ENCODE data around the gene IRAK1. TPM values are rescaled to one million over a fixed set of nuclear protein-coding genes. Genes with fewer than 3 reads are reported as not detected.

Gene IRAK1
- polyA plus RNA-seq, 1 of the 3 experiments (the other 2 are of a cell fraction) = 68.5 TPM

DNA sequence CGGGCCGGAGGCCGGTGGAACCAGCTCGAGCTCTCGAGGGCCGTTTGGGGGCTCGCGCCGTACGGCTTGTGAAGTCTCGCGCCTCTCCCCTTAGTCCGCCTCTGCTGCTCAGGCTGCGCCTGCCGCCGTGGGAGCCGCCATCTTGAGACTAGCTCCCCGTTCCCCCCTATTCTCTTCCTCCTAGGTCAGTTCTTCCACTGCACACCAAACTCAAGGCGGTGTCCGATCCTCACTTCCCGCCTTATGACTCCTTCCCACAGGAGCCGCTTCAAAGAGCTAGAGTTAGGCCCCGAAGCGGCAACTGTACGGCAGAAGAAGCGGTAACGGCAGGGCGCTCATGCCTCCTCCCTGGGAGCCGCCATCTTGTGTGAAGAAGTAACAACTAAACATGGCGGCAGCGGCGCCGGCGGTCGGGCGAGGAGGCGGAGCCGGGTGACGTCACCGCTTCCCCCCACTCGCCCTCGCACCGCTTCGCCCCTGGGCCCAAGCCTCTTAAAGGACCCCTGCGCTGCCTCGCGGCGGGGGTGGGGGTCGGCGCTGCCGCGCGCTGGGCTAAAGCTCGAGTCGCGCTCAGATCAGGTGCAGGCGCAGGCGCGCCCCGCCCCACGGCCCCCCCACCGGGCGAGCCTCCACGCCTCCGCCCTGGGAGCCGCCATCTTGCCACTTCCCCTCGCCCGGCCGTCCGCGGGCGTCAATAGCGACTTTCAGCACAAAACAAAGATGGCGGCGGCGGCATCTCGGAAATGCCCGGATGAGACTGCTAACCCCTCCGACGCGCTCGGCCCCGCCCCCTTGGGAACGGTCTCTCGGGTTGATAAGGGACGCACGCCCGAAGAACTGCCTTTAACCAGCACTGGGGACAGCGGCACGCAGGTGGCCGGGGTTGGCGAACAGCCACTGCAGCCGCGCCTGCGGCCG, 48.0 kb downstream of the IRAK1 start, which contains the start of gene HCFC1 (continued):
- TF ChIP-seq EZH2phosphoT487 (IDR thresholded peaks at IDR 0.05; ENCODE audit: borderline replicate concordance, low read depth) (no peak), RFX5 (IDR thresholded peaks at IDR 0.05; ENCODE audit: low read length) (no peak), FOSL2 (IDR thresholded peaks at IDR 0.05; ENCODE audit: borderline replicate concordance, low read depth) (peak; percentile 17; the same call in 1 of the 2 replicates), TCF12 (IDR thresholded peaks at IDR 0.05) (no peak; the same call in 1 of the 2 replicates), ELF1 (IDR thresholded peaks at IDR 0.05) (peak; percentile 49; the same call in 1 of the 2 replicates), POLR2AphosphoS5 (IDR thresholded peaks at IDR 0.05; ENCODE audit: low read depth, low read length) (peak; percentile 34; the same call in 1 of the 2 replicates), YY1 (IDR thresholded peaks at IDR 0.05; ENCODE audit: low read depth) (peak; percentile 96), CHD2 (IDR thresholded peaks at IDR 0.05; ENCODE audit: low read length, partially characterized antibody) (peak; percentile 35)
- TF ChIP-seq, protein P1, sequence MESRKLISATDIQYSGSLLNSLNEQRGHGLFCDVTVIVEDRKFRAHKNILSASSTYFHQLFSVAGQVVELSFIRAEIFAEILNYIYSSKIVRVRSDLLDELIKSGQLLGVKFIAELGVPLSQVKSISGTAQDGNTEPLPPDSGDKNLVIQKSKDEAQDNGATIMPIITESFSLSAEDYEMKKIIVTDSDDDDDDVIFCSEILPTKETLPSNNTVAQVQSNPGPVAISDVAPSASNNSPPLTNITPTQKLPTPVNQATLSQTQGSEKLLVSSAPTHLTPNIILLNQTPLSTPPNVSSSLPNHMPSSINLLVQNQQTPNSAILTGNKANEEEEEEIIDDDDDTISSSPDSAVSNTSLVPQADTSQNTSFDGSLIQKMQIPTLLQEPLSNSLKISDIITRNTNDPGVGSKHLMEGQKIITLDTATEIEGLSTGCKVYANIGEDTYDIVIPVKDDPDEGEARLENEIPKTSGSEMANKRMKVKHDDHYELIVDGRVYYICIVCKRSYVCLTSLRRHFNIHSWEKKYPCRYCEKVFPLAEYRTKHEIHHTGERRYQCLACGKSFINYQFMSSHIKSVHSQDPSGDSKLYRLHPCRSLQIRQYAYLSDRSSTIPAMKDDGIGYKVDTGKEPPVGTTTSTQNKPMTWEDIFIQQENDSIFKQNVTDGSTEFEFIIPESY (IDR thresholded peaks at IDR 0.05; ENCODE audit: borderline replicate concordance, low read depth) = no peak
- TF ChIP-seq, protein P2, sequence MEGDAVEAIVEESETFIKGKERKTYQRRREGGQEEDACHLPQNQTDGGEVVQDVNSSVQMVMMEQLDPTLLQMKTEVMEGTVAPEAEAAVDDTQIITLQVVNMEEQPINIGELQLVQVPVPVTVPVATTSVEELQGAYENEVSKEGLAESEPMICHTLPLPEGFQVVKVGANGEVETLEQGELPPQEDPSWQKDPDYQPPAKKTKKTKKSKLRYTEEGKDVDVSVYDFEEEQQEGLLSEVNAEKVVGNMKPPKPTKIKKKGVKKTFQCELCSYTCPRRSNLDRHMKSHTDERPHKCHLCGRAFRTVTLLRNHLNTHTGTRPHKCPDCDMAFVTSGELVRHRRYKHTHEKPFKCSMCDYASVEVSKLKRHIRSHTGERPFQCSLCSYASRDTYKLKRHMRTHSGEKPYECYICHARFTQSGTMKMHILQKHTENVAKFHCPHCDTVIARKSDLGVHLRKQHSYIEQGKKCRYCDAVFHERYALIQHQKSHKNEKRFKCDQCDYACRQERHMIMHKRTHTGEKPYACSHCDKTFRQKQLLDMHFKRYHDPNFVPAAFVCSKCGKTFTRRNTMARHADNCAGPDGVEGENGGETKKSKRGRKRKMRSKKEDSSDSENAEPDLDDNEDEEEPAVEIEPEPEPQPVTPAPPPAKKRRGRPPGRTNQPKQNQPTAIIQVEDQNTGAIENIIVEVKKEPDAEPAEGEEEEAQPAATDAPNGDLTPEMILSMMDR (IDR thresholded peaks at IDR 0.05) = no peak

DNA sequence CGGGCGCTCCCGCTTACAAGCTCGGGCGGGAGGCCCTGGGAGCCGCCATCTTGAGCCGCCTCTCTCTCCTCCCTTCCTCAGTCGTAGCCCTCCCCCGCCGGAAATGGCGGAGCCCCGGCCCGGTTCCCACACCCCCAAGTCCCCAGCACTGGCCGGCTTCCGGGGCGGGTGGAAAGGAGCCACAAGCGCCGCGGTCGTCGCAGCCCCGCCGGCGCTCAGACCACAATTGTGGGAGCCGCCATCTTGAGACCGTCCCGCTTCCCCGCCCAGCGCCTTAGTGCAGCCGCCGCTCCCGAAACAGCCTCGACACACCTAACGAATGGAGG, 48.6 kb downstream of the IRAK1 start:
- peaks cover 65% of the 10 kb centered on the region for H3K79me2 ChIP-seq (ENCODE audit: insufficient read depth)
- ChIA-PET CTCF (interaction anchor here (1.1 to 11.6 kb wide), 2 partner anchors 22 to 208 kb away, joined by 3 to 179 read pairs; partner anchors contain the start of gene RENBP), POLR2A (interaction anchor here (0.6 to 1.4 kb wide), 6 partner anchors 36 to 205 kb away, joined by 3 to 4 read pairs (median 3); partner anchors contain the start of genes IDH3G, NAA10 and SSR4)
- peak overlapping the region; percentile 90 to 98 for H3K4me3 ChIP-seq (ENCODE audit: low read depth in 2 of 2, low read length in 1 of 2)
- 0 out of 2 replicates have a peak overlapping the region, but pooled peaks have one; percentile 89 for H2AFZ ChIP-seq (ENCODE audit: low read depth)
- peak; percentile 93 for DNase-seq
- H3K36me3 ChIP-seq (replicated peaks in 1 of 2; ENCODE audit: control insufficient read depth in 1 of 2, insufficient read depth in 2 of 2, low read length in 1 of 2) = peaks cover 0 to 4% of the 10 kb centered on the region in 2 experiments
- peaks cover 7% of the 10 kb centered on the region for H3F3A ChIP-seq (replicated peaks; ENCODE audit: insufficient read depth)
- H3K27me3 ChIP-seq (ENCODE audit: insufficient read depth) = no peaks in the 10 kb centered on the region
- peak overlapping the region; percentile 98 for H3K9ac ChIP-seq
- peaks cover 38% of the 10 kb centered on the region for H4K20me1 ChIP-seq (ENCODE audit: insufficient read depth)
- no peaks in the 10 kb centered on the region for H3K9me2 ChIP-seq
- TF ChIP-seq, protein P3, sequence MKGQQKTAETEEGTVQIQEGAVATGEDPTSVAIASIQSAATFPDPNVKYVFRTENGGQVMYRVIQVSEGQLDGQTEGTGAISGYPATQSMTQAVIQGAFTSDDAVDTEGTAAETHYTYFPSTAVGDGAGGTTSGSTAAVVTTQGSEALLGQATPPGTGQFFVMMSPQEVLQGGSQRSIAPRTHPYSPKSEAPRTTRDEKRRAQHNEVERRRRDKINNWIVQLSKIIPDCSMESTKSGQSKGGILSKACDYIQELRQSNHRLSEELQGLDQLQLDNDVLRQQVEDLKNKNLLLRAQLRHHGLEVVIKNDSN (IDR thresholded peaks at IDR 0.05; ENCODE audit: borderline replicate concordance, low read depth) = 0 out of 2 replicates have a peak, but pooled peaks have one; percentile 42
- TF ChIP-seq YY1 (IDR thresholded peaks at IDR 0.05; ENCODE audit: low read depth) (peak; percentile 65), CHD2 (IDR thresholded peaks at IDR 0.05; ENCODE audit: low read length, partially characterized antibody) (peak; percentile 38), FOXM1 (IDR thresholded peaks at IDR 0.05; ENCODE audit: low read depth) (peak; percentile 8; the same call in 1 of the 2 replicates), TEAD4 (IDR thresholded peaks at IDR 0.05; ENCODE audit: borderline replicate concordance, insufficient read depth) (0 out of 2 replicates have a peak, but pooled peaks have one; percentile 6), GABPA (IDR thresholded peaks at IDR 0.05; ENCODE audit: low read depth) (peak; percentile 89), ELF1 (IDR thresholded peaks at IDR 0.05) (peak; percentile 64), TAF1 (IDR thresholded peaks at IDR 0.05; ENCODE audit: borderline replicate concordance, low read depth, low read length) (peak; percentile 66; the same call in 1 of the 2 replicates), GATA2 (CRISPR knock-in tag; IDR thresholded peaks at IDR 0.05) (no peak)
- TF ChIP-seq, protein P4, sequence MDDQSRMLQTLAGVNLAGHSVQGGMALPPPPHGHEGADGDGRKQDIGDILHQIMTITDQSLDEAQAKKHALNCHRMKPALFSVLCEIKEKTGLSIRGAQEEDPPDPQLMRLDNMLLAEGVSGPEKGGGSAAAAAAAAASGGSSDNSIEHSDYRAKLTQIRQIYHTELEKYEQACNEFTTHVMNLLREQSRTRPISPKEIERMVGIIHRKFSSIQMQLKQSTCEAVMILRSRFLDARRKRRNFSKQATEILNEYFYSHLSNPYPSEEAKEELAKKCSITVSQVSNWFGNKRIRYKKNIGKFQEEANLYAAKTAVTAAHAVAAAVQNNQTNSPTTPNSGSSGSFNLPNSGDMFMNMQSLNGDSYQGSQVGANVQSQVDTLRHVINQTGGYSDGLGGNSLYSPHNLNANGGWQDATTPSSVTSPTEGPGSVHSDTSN (IDR thresholded peaks at IDR 0.05) = no peak
- peak overlapping the region; percentile 80 for H3K4me2 ChIP-seq
- 3% methylated on average over 21 of the region's 34 CpGs for WGBS (ENCODE audit: low lambda C conversion rate)
- H3K9me3 ChIP-seq = no peaks in the 10 kb centered on the region
- peak overlapping the region; percentile 99 for H3K27ac ChIP-seq (ENCODE audit: low read depth in 2 of 2, low read length in 1 of 2)
- H3K4me1 ChIP-seq (ENCODE audit: control insufficient read depth in 1 of 2, insufficient read depth in 2 of 2, low read depth in 1 of 2, low read length in 1 of 2) = peaks cover 16 to 51% of the 10 kb centered on the region in 2 experiments; a peak in 2 of 4 replicates
